Sigmoid colon (tissue), 4 donors: ENCODE results near the gene JDP2.

Experiments used
- CTCF ChIP-seq, 4 experiments: fragments of 450-650 bp in 3 of 4; fragments of 200-600 bp in 1 of 4; IDR thresholded peaks; one replicate each; pipeline ENCODE4 v1.5.1; 2016 to 2019; ENCODE audit warnings: antibody characterized with exemption in 4 of 4, mild to moderate bottlenecking in 3 of 4, moderate library complexity in 2 of 4
- EP300 ChIP-seq, 4 donors: sonication (generic); formaldehyde crosslinking; IDR thresholded peaks; one replicate each; pipeline ENCODE4 v1.6.1; 2017; ENCODE audit warnings: antibody characterized with exemption in 4 of 4

DNA sequence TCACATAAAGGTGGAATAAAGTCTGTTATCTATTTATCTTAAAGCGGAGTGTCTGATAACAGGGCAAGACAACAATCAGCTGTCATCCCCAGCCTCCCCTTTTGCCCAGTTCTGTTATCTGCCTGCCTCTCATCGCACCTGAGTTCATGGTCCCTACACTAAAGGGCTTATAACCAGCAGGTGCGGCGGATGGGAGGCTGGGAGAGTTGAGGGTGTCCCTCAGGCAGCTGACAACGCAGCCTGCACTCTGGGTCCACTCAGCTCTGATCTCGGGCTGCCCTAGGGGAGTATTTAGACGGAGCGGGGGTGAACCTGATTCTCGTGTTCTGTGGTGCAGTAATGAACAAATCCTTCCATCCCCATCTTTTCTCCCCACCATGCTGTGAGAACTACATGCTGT is 34.0 kb upstream of the JDP2 start:
- no peak for TF ChIP-seq CTCF (IDR thresholded peaks at IDR 0.05)
- TF ChIP-seq EP300 (IDR thresholded peaks at IDR 0.05), result no peak
